H1 (cell line): ENCODE results near the gene PIK3C2G. TPM values are rescaled to one million over a fixed set of nuclear protein-coding genes. Genes with fewer than 3 reads are reported as not detected.

Experiments
- BACH1 ChIP-seq: IDR thresholded peaks from 2 replicates; pipeline ENCODE4 v1.6.1; 2012; ENCODE audit warnings: low read length, improper control_type of control experiment
- BRCA1 ChIP-seq: IDR thresholded peaks from 2 replicates; pipeline ENCODE4 v1.6.1; 2012; ENCODE audit warnings: low read depth, low read length, improper control_type of control experiment
- CHD2 ChIP-seq: IDR thresholded peaks from 2 replicates; pipeline ENCODE4 v1.6.1; 2012; ENCODE audit warnings: low read length, improper control_type of control experiment
- CTCF ChIP-seq, 3 experiments: IDR thresholded peaks; 1 replicate in 2 of 3; 2 replicates in 1 of 3; pipeline versions ENCODE4 v1.5.1 to v1.6.1; 2011; ENCODE audit warnings: low read length in 3 of 3, mild to moderate bottlenecking in 3 of 3, inconsistent platforms in 2 of 3, low read depth in 1 of 3, moderate library complexity in 1 of 3; ENCODE audit not compliant: insufficient read depth in 1 of 3; ENCODE audit errors: control extremely low read depth in 1 of 3
- EZH2 ChIP-seq: fragments of 200-600 bp; sonication (generic); IDR thresholded peaks from 2 replicates; pipeline ENCODE4 v1.7.1; 2012; ENCODE audit warnings: low read depth, mild to moderate bottlenecking, moderate library complexity, low read length, inconsistent platforms; ENCODE audit not compliant: severe bottlenecking
- HDAC2 ChIP-seq, 2 experiments: fragments of 300-600 bp in 1 of 2; sonication (generic) in 1 of 2; IDR thresholded peaks; 2 replicates each; pipeline ENCODE4 v1.6.1; 2011 to 2012; ENCODE audit warnings: low read depth in 2 of 2, low read length in 2 of 2, mild to moderate bottlenecking in 2 of 2, moderate library complexity in 2 of 2, borderline replicate concordance in 1 of 2, inconsistent platforms in 1 of 2
- HDAC6 ChIP-seq: IDR thresholded peaks from one replicate; pipeline ENCODE4 v1.7.1; 2012; ENCODE audit warnings: low read depth, mild to moderate bottlenecking, inconsistent platforms, low read length, moderate library complexity
- JUND ChIP-seq: IDR thresholded peaks from 2 replicates; pipeline ENCODE4 v1.6.1; 2011; ENCODE audit warnings: mild to moderate bottlenecking, improper control_type of control experiment, low read length
- KDM4A ChIP-seq: IDR thresholded peaks from one replicate; pipeline ENCODE4 v1.7.1; 2012; ENCODE audit warnings: low read depth, mild to moderate bottlenecking, moderate library complexity, low read length, inconsistent platforms; ENCODE audit not compliant: severe bottlenecking
- KDM5A ChIP-seq: fragments of 200-600 bp; IDR thresholded peaks from 2 replicates; pipeline ENCODE4 v1.7.1; 2012; ENCODE audit warnings: mild to moderate bottlenecking, low read length, inconsistent platforms, mixed read lengths
- PHF8 ChIP-seq: fragments of 200-600 bp; sonication (generic); conservative IDR thresholded peaks from 2 replicates; pipeline ENCODE4 v1.7.1; 2012; ENCODE audit warnings: low read depth, mild to moderate bottlenecking, inconsistent platforms, low read length, moderate library complexity
- POU5F1 ChIP-seq: IDR thresholded peaks from 2 replicates; pipeline ENCODE4 v1.6.1; 2011; ENCODE audit warnings: low read depth, mild to moderate bottlenecking, low read length, moderate library complexity
- RBBP5 ChIP-seq: IDR thresholded peaks from 2 replicates; pipeline ENCODE4 v1.7.1; 2012; ENCODE audit warnings: low read depth, mild to moderate bottlenecking, inconsistent platforms, low read length, moderate library complexity, borderline replicate concordance
- RFX5 ChIP-seq: IDR thresholded peaks from 2 replicates; pipeline ENCODE4 v1.6.1; 2011; ENCODE audit warnings: low read depth, low read length, improper control_type of control experiment, borderline replicate concordance
- RNF2 ChIP-seq: fragments of 200-900, 300-1000 bp; sonication (generic); IDR thresholded peaks from 2 replicates; pipeline ENCODE4 v1.7.1; 2016; ENCODE audit warnings: borderline replicate concordance, low read depth, mild to moderate bottlenecking, antibody characterized with exemption, low read length; ENCODE audit not compliant: poor library complexity, severe bottlenecking; ENCODE audit errors: missing control alignments
- TAF1 ChIP-seq: IDR thresholded peaks from 2 replicates; pipeline ENCODE4 v1.6.1; 2011; ENCODE audit warnings: mild to moderate bottlenecking, low read depth, low read length
- TAF7 ChIP-seq: optimal IDR thresholded peaks from 2 replicates; pipeline ENCODE3; 2011; ENCODE audit warnings: low read depth, mild to moderate bottlenecking, inconsistent platforms, low read length, moderate library complexity, borderline replicate concordance
- TCF12 ChIP-seq: IDR thresholded peaks from 2 replicates; pipeline ENCODE4 v1.6.1; 2011; ENCODE audit warnings: low read depth, mild to moderate bottlenecking, low read length
- polyA plus RNA-seq, 7 experiments: library from polyadenylated mRNA; depleted of rRNA in 3 of 7; stranded (reverse) in 5 of 7; unstranded in 2 of 7; fragments of >200 nt in 5 of 7; fragments of 200-250 nt in 2 of 7; gene quantifications; 1 replicate in 5 of 7; 2 replicates in 1 of 7; 4 replicates in 1 of 7; pipeline versions ENCODE4 v1.2.1 to v1.2.3, GENCODE V29; 2011 to 2013; ENCODE audit warnings: missing spikeins in 2 of 7, mixed read lengths in 2 of 7
- total RNA-seq: library from RNA; stranded (reverse); fragmentation: NEBNext Ultra II Directional; extraction: Animal tissue kit (Norgen Biotek cat#: 25700); gene quantifications from 2 replicates; pipeline ENCODE4 v1.2.1, GENCODE V29; 2021

PIK3C2G gene
- total and polyA plus RNA-seq, 2 of the 8 experiments (the other 6 are each of a cell fraction or from before 2014, with no cell fraction given) = not detected

DNA sequence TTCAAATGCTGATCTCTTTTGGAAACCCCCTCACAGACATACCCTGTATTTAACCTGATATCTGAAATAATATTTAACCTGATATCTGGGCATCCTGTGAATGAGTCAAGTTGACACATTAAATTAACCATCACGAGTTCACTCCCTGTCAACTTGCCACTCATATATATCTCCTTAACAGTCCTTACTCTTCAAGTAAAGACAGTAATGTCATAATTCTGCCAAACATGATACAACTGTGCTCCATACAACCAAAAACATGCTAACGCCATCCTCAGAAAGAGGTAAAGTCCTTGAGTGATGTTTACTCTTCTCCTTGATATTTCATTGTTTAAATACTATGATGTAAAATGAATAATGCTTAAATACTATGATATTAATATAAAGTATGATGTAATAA lies 371.5 kb downstream of the PIK3C2G start (continued):
- TF ChIP-seq JUND (no peak), CHD2 (no peak), POU5F1 (no peak), TAF7 (no peak), TAF1 (no peak), RNF2 (no peak), RFX5 (no peak), PHF8 (no peak), EZH2 (no peak), KDM5A (no peak), KDM4A (no peak), BRCA1 (no peak), BACH1 (no peak), CTCF (IDR thresholded peaks at IDR 0.05; ENCODE audit: control extremely low read depth in 1 of 3, insufficient read depth in 1 of 3, low read depth in 1 of 3, low read length in 3 of 3) (no peak), HDAC6 (no peak), TCF12 (no peak), HDAC2 (IDR thresholded peaks at IDR 0.05; ENCODE audit: borderline replicate concordance in 1 of 2, low read depth in 2 of 2, low read length in 2 of 2) (no peak), RBBP5 (no peak)
